Measurements from ENCODE around the gene CNNM1.

Gene CNNM1

GRCh38 chr10:99368646-99369045 is 39.5 kb downstream of the CNNM1 start:
- CTCF ChIA-PET, result interaction anchor here (1.0 to 2.2 kb wide), 2 partner anchors 24 to 122 kb away, joined by 3 to 8 read pairs; no protein-coding TSS in a partner anchor
- no peak for TF ChIP-seq CTCF (IDR thresholded peaks at IDR 0.05; ENCODE audit: insufficient read depth, low read length, missing control alignments)
- no peak for DNase-seq (ENCODE audit: low read depth, low spot score)

GRCh38 chr10:99369126-99369525 is 40.0 kb downstream of the CNNM1 start:
- ChIA-PET CTCF (interaction anchor here (1.0 to 2.2 kb wide), 2 partner anchors 23 to 122 kb away, joined by 3 to 8 read pairs; no protein-coding TSS in a partner anchor), POLR2A (interaction anchor here (0.5 kb wide), 1 partner anchor 934 kb away, joined by 3 read pairs; no protein-coding TSS in a partner anchor)
- no peak for DNase-seq (ENCODE audit: low read depth, low spot score)
- no peak overlapping the region for H3K4me3 ChIP-seq (ENCODE audit: low read depth, low read length)
- TF ChIP-seq CTCF (IDR thresholded peaks at IDR 0.05; ENCODE audit: insufficient read depth, low read length, missing control alignments), result no peak

More at GRCh38 chr10:99368646-99369045, 39.5 kb downstream of the CNNM1 start:
- H3K4me3 ChIP-seq (ENCODE audit: low read depth, low read length), result no peak overlapping the region
- POLR2A ChIA-PET, result no interaction called here

- ChIA-PET CTCF (interaction anchor here (1.0 to 2.2 kb wide), 2 partner anchors 23 to 123 kb away, joined by 3 to 8 read pairs; no protein-coding TSS in a partner anchor), POLR2A (interaction anchor here (0.5 kb wide), 1 partner anchor 934 kb away, joined by 3 read pairs; no protein-coding TSS in a partner anchor)
- TF ChIP-seq CTCF (IDR thresholded peaks at IDR 0.05; ENCODE audit: insufficient read depth, low read length, missing control alignments), result no peak
- H3K4me3 ChIP-seq (ENCODE audit: low read depth, low read length), result no peak overlapping the region
- peak; percentile 40 for DNase-seq (ENCODE audit: low read depth, low spot score)
These were observed 40.4 kb downstream of the CNNM1 start for GRCh38 chr10:99369551-99369950.

- CTCF ChIA-PET, result interaction anchor here (1.2 to 1.4 kb wide), 3 partner anchors 9 to 243 kb away, joined by 3 to 7 read pairs (median 5); no protein-coding TSS in a partner anchor
- POLR2A ChIA-PET, result no interaction called here
- no peak for DNase-seq (ENCODE audit: low read depth, low spot score)
- peak; percentile 30 for TF ChIP-seq CTCF (IDR thresholded peaks at IDR 0.05; ENCODE audit: insufficient read depth, low read length, missing control alignments)
- H3K4me3 ChIP-seq (ENCODE audit: low read depth, low read length), result no peak overlapping the region
These were observed 41.8 kb downstream of the CNNM1 start for GRCh38 chr10:99370993-99371392.

GRCh38 chr10:99372546-99373271 is 43.6 kb downstream of the CNNM1 start:
- ChIA-PET POLR2A (no interaction called here), CTCF (interaction anchor here (0.7 to 1.4 kb wide), 5 partner anchors 16 to 241 kb away, joined by 3 to 8 read pairs (median 3); no protein-coding TSS in a partner anchor)
- no peak overlapping the region for H3K4me3 ChIP-seq (ENCODE audit: low read depth, low read length)
- no peak for TF ChIP-seq CTCF (IDR thresholded peaks at IDR 0.05; ENCODE audit: insufficient read depth, low read length, missing control alignments)
- no peak for DNase-seq (ENCODE audit: low read depth, low spot score)

- ChIA-PET POLR2A (no interaction called here), CTCF (interaction anchor here (1.0 to 1.6 kb wide), 2 partner anchors 8 to 18 kb away, joined by 3 to 4 read pairs; no protein-coding TSS in a partner anchor)
- no peak overlapping the region for H3K4me3 ChIP-seq (ENCODE audit: low read depth, low read length)
- TF ChIP-seq CTCF (IDR thresholded peaks at IDR 0.05; ENCODE audit: insufficient read depth, low read length, missing control alignments), result no peak
- DNase-seq (ENCODE audit: low read depth, low spot score), result no peak
These were observed 45.4 kb downstream of the CNNM1 start for GRCh38 chr10:99374526-99374925.
